GM21825 (cell line): ENCODE results near the gene MPDU1.

Experiments used
- ATAC-seq: cut with Tn5 transposase; IDR thresholded peaks from one replicate; pipeline ENCODE4 v1.9.1; 2021; ENCODE audit warnings: mild to moderate bottlenecking, moderate library complexity; ENCODE audit not compliant: unreplicated experiment

The MPDU1 gene

GRCh38 chr17:7583253-7584109 lies at the start of gene MPDU1:
MPDU1 (plus strand) TSS chr17:7583852; CDS start chr17:7583863, 11 bp downstream.
- peak; percentile 48 for ATAC-seq

- ATAC-seq, result no peak
Measured at GRCh38 chr17:7538050-7538449, 45.6 kb upstream of the MPDU1 start.

DNA sequence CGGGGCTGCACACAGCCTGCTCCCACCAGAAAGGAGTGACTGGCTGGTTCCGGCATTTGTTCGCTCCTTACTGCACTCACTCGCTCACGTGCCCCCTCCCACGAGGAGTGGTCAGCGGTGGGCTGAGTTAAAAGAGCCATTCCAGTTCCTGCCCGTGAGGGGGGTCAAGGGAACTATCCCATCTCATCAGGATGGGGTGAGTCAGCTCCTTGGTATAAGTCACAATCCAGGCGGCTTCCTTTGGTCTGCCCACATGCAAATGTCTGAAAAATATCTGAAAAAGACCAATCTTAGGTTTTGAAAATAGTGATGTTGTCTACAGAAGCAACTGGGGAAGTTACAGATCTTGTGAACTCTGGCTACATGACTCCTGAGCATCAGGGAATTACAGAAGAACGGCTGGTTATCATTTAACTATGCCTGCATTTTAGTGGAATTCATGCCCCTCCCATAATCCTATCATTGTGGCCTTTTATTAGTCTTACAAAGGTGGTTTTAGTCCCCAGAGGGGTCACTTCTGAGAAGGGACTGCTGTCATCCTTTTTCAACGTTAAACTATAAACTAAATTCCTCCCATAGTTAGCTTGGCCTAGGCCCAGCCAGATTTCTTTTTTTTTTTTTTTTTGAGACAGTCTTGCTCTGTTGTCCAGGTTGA lies 44.6 kb upstream of the MPDU1 start:
- ATAC-seq, result no peak

DNA sequence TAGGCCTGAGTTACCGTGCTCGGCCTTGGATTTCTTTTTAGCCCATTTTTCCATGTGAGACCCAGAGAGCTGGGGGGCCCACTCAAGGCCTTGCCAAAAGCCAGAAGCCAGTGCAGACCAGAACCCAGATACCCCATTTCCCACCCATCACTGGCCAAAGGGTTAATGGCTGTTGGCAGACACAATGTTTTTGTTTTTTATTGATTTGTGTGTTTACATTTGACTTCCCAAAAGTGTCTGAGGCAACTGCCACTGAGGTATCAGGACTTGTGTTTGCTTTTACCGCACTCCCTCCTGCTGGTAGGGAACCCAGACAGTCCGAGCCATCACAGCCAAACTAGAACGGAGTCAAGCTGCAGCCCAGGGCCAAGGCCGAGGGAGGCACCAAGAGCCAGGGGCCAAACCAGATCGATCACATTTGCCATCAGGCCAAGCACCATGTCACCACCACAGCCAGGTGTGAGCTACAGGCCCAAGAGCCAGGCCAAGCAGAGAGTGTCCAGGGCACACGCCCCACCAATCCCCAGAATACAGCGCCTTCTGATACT lies 42.5 kb upstream of the MPDU1 start:
- ATAC-seq, result no peak

DNA sequence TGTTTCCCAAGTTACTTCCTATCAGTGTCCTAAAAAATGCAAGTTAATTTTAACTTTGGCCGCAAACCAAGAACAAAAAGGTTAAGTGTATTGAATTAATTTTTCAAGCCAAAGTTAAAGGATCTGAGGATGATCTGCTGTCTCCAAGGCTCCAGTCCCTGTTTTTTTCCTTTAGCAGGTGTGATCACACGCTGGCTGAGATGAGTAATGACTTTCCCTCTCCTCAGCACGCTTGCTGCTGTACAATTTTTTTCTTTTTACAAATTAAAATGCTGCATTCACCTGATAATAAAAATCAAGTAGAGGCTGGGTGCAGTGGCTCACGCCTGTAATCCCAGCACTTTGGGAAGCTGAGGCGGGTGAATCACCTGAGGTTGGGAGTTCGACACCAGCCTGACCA lies 38.7 kb upstream of the MPDU1 start:
- no peak for ATAC-seq

GRCh38 chr17:7548585-7549400 lies 34.9 kb upstream of the MPDU1 start, which contains the start of gene TNFSF12:
TNFSF12 (plus strand) TSS chr17:7549058; CDS start chr17:7549154, 96 bp downstream.
- no peak for ATAC-seq

DNA sequence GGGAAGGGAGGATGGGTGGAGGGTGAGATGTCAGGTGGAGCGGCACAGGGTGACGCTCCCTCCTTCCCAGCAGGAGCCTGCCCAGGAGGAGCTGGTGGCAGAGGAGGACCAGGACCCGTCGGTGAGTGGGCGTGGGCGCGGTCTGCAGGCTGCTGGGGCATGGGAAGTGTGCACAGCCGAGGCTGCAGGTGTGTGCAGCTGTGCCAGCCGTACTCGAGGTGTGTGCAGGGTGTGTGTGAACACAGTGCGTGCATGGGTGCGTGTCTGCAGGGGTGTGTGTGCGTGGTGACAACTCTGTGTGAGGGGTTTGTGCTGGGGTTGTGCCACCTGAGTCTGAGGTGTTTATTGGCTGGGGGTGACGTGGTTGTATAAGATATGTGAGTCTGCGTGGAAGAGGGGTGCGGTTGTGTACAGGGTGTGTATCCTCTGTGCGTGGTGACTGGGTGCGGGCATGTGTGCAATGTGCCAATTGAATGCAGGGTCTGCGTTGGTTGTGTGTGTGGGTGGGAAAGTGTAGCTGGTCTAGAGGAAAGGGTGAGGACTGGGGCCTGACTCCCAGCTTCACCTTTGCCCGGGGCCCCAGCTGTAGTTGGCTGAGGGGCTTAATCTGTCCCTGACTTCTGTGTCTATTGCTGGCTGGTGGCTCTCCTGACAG lies 34.1 kb upstream of the MPDU1 start:
- ATAC-seq, result no peak

DNA sequence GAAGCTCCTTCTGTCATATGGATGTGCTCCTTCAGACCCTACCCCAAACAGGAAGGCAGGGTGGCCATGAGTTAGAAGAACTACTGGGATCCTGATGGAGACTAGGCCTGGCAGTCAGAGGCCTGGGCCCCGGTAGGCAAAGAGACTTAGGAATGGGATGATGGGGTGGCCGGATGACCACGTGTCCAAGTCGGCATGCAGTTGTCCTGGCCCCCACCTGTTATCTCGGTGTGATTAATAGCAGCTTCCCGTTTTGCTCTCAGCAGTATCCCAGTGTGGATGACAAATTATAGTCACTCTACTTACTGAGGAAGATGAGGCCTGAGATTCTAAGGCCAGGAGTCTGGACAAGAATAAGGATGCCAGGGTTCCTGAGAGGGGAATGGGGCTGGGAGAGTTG lies 33.3 kb upstream of the MPDU1 start:
- no peak for ATAC-seq

- ATAC-seq, result no peak
Measured at GRCh38 chr17:7551396-7551795, 32.3 kb upstream of the MPDU1 start.

DNA sequence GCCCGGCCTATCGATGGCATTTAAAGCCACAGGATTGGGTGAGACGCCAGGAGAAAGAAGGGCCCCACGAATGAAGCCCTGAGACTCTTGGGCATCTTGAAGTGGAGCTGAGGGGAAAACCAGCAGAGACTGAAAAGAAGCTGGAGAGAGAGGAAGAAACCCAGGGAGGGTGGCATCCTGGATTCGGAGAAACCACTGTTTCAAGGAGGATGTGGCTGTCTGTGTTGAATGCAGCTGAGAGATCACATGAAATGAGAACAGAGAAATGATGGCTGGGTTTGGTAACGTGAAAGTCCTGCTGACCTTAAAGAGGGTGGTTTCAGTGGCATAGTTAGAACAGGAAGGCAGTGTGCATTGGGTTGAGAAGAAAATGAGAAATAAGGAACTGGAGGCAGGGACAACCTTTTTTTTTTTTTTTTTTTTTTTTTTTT lies 31.0 kb upstream of the MPDU1 start:
- ATAC-seq, result peak; percentile 61

GRCh38 chr17:7553356-7553755 lies 30.3 kb upstream of the MPDU1 start:
- ATAC-seq, result no peak

DNA sequence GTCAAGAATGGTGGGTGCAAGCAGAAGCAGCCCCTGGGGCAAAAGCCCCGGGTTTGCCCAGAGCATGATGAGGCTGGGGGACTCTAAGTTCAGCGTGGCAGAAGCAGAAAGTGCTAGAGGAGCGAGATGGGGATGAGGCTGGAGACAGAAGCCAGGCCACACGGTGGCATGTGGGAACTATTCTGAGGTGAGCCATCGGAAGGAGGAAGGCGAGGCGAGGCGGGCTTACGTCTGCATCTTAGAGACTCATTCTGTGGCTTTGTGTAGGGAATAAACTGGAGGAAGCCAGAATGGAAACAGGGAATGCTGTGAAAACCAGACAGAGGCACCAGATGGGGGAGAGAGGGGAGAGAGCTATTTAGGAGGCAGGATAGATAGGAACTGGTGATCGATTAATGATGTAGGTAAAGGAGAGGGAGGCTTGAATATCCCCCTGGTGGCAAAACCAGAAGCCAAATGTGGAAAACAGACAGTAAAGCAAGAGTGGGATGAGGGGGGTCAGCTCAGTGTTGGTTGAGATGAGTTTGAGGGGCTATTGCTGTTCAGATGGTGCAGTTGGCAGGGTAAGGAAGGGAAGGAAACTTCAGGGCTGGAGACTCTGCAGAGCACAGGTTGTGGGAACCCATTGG lies 28.2 kb upstream of the MPDU1 start:
- no peak for ATAC-seq

GRCh38 chr17:7556627-7557026 lies 27.0 kb upstream of the MPDU1 start:
- no peak for ATAC-seq

GRCh38 chr17:7557147-7557764 lies 26.4 kb upstream of the MPDU1 start:
- ATAC-seq, result no peak

DNA sequence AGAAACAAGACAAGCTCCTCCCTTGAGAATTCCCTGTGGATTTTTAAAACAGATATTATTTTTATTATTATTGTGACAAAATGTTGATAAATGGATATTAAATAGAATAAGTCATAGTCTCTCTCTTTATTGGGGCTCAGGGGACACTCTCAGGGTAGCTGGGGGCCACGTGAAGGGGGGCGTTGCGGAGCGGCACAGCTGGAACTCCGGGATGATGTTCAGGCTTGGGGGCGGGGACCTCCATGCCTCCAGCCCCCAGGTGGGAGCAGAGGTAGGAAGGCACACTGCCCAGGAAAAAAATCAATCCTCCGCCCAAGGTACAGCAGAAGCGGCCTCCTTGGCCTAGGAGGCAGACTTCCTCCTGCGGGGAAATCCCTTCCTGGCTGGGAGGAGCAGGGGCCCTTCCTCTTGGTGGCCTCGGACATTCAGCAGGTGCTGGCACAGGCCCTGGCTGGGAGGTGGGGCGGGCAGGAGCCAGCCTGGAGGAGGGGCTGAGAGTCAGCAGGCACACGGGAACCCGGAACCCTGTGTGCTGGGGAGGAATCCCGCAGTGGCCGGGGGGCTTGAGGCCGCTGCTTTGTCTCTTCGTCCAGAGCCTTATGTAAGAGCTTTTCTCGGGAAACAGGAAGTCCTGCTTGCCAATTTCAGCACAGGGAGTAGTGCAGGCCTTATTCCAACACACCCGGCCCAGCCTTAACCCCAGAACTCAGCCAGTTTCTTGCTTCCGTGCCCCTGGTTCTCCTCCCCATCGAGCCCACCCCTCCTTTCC lies 25.7 kb upstream of the MPDU1 start:
- no peak for ATAC-seq

DNA sequence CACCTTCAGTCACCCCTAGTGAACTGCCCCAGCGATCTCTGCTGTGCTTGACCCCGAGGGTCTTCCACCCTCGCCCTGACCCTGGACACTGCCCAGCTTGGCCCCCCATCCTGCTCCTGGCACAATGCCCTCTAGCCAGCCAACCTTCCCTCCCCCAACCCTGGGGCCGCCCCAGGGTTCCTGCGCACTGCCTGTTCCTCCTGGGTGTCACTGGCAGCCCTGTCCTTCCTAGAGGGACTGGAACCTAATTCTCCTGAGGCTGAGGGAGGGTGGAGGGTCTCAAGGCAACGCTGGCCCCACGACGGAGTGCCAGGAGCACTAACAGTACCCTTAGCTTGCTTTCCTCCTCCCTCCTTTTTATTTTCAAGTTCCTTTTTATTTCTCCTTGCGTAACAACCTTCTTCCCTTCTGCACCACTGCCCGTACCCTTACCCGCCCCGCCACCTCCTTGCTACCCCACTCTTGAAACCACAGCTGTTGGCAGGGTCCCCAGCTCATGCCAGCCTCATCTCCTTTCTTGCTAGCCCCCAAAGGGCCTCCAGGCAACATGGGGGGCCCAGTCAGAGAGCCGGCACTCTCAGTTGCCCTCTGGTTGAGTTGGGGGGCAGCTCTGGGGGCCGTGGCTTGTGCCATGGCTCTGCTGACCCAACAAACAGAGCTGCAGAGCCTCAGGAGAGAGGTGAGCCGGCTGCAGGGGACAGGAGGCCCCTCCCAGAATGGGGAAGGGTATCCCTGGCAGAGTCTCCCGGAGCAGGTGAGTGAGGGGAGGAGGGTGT lies 24.9 kb upstream of the MPDU1 start, which contains the start of gene TNFSF13:
TNFSF13 (plus strand) TSS at position 207 of the 776 bp plus-strand sequence; CDS start at position 497, 290 bp downstream.
- ATAC-seq, result no peak

DNA sequence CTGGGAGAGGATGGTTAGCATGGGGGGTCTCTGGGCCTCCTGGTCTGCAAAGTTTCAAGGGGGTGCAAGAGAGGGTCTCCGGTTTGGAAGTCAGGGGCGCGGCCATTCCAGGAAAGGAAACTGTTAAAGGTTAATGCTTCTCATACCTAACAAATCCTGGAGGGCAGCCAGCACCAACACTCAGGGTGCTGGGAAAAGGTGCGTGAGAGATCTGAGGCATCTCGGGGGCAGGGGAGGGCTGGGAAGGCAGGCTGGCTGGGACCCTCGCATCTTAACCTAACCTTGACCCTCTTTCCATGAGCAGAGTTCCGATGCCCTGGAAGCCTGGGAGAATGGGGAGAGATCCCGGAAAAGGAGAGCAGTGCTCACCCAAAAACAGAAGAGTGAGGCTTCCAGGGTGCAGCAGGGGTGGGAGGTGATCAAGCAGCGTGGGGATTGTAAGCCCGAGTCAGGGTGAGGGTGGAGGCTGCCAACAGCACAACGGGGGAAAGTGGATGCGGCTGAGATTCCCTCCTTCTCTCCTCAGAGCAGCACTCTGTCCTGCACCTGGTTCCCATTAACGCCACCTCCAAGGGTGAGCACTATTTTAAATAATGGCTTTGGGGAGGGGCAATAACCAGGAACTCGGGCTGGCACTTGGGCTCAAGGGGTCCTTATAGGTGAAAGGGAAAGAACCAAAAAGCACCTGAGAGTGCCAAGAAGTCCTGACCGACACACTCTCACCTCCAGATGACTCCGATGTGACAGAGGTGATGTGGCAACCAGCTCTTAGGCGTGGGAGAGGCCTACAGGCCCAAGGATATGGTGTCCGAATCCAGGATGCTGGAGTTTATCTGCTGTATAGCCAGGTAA lies 24.1 kb upstream of the MPDU1 start:
- ATAC-seq, result no peak
